ENCODE results near the gene ALDH3B1. TPM values are rescaled to one million over a fixed set of nuclear protein-coding genes. Genes with fewer than 3 reads are reported as not detected.
A peak's percentile ranks its signal among the peaks of the same experiment; 100 is the strongest.

The ALDH3B1 gene
- total and polyA plus RNA-seq, 10 of the 15 experiments (the other 5 are each of a cell fraction or from before 2014, with no cell fraction given): 0.03 to 0.37 (median 0.17) TPM; not detected in 3

DNA sequence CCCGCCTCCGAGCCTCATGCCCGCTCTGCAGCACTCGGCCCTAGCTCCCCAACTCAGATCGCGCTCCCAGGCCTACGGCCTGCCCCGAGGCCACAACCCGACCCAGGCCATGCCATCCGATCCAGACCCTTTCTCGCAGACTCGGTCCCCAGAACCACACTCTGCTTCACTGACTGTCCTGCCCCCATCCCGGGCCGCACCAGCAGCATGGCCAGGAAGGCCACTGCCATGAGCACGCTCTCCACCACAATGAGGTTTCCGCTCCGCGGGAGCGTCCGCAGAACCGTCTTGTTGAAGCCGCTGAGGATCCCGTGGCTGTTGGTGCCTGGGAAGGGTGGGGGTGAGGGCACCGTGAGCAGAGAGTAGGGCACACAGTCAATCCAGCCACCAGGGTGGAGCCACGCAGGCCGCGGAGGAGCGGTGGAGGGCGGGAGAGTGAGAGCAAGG, 12.6 kb upstream of the ALDH3B1 start (continued):
- TF ChIP-seq, protein P1, sequence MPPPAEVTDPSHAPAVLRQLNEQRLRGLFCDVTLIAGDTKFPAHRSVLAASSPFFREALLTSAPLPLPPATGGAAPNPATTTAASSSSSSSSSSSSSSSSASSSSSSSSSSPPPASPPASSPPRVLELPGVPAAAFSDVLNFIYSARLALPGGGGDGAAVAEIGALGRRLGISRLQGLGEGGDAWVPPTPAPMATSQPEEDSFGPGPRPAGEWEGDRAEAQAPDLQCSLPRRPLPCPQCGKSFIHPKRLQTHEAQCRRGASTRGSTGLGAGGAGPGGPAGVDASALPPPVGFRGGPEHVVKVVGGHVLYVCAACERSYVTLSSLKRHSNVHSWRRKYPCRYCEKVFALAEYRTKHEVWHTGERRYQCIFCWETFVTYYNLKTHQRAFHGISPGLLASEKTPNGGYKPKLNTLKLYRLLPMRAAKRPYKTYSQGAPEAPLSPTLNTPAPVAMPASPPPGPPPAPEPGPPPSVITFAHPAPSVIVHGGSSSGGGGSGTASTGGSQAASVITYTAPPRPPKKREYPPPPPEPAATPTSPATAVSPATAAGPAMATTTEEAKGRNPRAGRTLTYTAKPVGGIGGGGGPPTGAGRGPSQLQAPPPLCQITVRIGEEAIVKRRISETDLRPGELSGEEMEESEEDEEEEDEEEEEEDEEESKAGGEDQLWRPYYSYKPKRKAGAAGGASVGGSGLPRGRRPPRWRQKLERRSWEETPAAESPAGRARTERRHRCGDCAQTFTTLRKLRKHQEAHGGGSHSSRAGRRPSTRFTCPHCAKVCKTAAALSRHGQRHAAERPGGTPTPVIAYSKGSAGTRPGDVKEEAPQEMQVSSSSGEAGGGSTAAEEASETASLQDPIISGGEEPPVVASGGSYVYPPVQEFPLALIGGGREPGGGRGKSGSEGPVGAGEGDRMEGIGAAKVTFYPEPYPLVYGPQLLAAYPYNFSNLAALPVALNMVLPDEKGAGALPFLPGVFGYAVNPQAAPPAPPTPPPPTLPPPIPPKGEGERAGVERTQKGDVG (CRISPR knock-in tag; IDR thresholded peaks at IDR 0.05): no peak

DNA sequence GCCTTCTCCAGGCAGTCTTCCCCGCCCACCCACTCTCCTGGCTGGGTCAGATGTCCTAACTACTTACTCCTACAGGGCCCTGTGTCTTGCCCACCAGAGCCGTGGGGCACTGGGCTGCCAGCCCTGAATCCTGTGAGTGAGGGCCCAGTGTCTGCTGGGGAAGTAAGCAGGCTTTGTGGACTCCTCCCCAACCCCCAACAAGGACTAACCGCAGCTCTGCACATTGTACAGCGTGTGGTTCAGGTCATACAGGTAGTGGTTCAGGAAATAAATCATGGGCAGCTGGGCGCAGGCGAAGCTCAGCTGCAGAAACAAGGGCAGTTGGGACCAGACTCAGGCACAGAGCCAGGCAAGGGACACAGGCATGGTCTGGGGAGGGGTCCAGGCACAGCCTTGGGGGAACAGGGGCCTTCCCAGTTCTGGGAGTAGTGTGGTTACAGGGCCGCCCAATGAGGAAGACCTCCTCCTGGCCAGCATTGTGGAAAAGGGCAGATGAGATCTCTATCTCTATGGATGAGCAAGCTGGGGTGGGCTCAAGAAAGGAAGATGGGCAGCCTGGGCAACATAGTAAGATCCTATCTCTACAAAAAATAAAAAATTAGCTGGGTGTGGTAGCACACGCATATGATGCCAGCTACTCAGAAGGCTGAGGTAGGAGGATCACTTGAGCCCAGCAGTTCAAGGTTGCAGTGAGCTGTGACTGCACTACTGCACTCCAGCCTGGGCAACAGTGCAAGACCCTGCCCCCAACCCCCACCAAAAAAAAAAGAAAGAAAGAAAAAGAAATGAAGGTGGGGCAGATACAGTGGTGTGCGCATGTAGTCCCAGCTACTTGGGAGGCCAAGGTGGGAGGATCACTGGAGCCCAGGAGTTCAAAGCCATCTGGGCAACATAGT, 11.7 kb upstream of the ALDH3B1 start:
- in situ Hi-C loops (cut with MboI) (no loop called here), intact Hi-C loops (cut with micrococcal nuclease; ENCODE audit: unreplicated experiment) (no loop called here)
- H4K20me1 ChIP-seq (ENCODE audit: control insufficient read depth, insufficient read depth): no peaks in the 10 kb centered on the region
- ATAC-seq: peak; percentile 40
- H3K4me2 ChIP-seq (ENCODE audit: control insufficient read depth, insufficient read depth): peak overlapping the region; percentile 44
- no peaks in the 10 kb centered on the region for H3K9me3 ChIP-seq (replicated peaks; ENCODE audit: control insufficient read depth, insufficient read depth, low read length)
- TF ChIP-seq TCF12 (IDR thresholded peaks at IDR 0.05; ENCODE audit: low read depth, low read length) (0 out of 2 replicates have a peak, but pooled peaks have one; percentile 43), RUNX3 (IDR thresholded peaks at IDR 0.05; ENCODE audit: low read length) (peak; percentile 88), IRF4 (IDR thresholded peaks at IDR 0.05; ENCODE audit: low read depth, low read length) (no peak), STAT1 (conservative IDR thresholded peaks at IDR 0.05) (no peak), HDAC2 (IDR thresholded peaks at IDR 0.05) (no peak), TARDBP (IDR thresholded peaks at IDR 0.05; ENCODE audit: borderline replicate concordance) (no peak), MTA2 (IDR thresholded peaks at IDR 0.05; ENCODE audit: low read depth) (peak; percentile 11; the same call in 1 of the 2 replicates), ZNF207 (IDR thresholded peaks at IDR 0.05; ENCODE audit: borderline replicate concordance) (no peak)
- TF ChIP-seq, protein P2, sequence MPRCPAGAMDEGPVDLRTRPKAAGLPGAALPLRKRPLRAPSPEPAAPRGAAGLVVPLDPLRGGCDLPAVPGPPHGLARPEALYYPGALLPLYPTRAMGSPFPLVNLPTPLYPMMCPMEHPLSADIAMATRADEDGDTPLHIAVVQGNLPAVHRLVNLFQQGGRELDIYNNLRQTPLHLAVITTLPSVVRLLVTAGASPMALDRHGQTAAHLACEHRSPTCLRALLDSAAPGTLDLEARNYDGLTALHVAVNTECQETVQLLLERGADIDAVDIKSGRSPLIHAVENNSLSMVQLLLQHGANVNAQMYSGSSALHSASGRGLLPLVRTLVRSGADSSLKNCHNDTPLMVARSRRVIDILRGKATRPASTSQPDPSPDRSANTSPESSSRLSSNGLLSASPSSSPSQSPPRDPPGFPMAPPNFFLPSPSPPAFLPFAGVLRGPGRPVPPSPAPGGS (IDR thresholded peaks at IDR 0.05; ENCODE audit: borderline replicate concordance, insufficient read depth, low read depth, low read length, poor library complexity, severe bottlenecking): no peak
- H3K4me1 ChIP-seq (ENCODE audit: control insufficient read depth, insufficient read depth, low read length): peaks cover 38% of the 10 kb centered on the region
- peaks cover 12% of the 10 kb centered on the region for H3K79me2 ChIP-seq (ENCODE audit: control insufficient read depth, insufficient read depth, low read length)
- no peak overlapping the region for H2AFZ ChIP-seq (ENCODE audit: control insufficient read depth, low read depth, low read length)
- CTCF ChIA-PET: no interaction called here
- H3K36me3 ChIP-seq (ENCODE audit: control insufficient read depth in 2 of 2, insufficient read depth in 2 of 2, low read length in 1 of 2): no peaks in the 10 kb centered on the region; a peak in 1 of 4 replicates
- H3K9ac ChIP-seq (ENCODE audit: control insufficient read depth, insufficient read depth, low read length): no peak overlapping the region; the same call in 1 of the 2 replicates
- peak overlapping the region; percentile 42; the same call in 1 of the 2 replicates for H3K27ac ChIP-seq (ENCODE audit: control insufficient read depth, insufficient read depth)
- POLR2A ChIA-PET: no interaction called here
- no TSS peak for BruUV-seq (replicated peaks)
- FAIRE-seq: no peak
- no peak overlapping the region for H3K4me3 ChIP-seq
- SMC1A ChIA-PET (ENCODE audit: uncharacterized antibody, unreplicated experiment): no interaction called here
- no peak for DNase-seq (ENCODE audit: low read depth, low spot score)
- H3K27me3 ChIP-seq (replicated peaks in 1 of 2; ENCODE audit: control insufficient read depth in 2 of 2, insufficient read depth in 2 of 2, low read length in 1 of 2): no peaks in the 10 kb centered on the region
- RAD21 ChIA-PET (ENCODE audit: unreplicated experiment): interaction anchor here (0.6 kb wide), 1 partner anchor 63 kb away, joined by 4 read pairs; no protein-coding TSS in a partner anchor
- 66% methylated on average over 9 of the region's 9 CpGs for WGBS (ENCODE audit: insufficient coverage, insufficient replicate concordance, low lambda C conversion rate, missing lambda C conversion rate)
